GM19328 (cell line): ENCODE results near the gene FILIP1L.
A peak's percentile ranks its signal among the peaks of the same experiment; 100 is the strongest.

Source experiments
- ATAC-seq: cut with Tn5 transposase; IDR thresholded peaks from one replicate; pipeline ENCODE4 v1.9.1; 2021; ENCODE audit warnings: mild to moderate bottlenecking, moderate library complexity; ENCODE audit not compliant: unreplicated experiment

The FILIP1L gene

GRCh38 chr3:99818818-99819217 lies 295.5 kb downstream of the FILIP1L start:
- no peak for ATAC-seq

DNA sequence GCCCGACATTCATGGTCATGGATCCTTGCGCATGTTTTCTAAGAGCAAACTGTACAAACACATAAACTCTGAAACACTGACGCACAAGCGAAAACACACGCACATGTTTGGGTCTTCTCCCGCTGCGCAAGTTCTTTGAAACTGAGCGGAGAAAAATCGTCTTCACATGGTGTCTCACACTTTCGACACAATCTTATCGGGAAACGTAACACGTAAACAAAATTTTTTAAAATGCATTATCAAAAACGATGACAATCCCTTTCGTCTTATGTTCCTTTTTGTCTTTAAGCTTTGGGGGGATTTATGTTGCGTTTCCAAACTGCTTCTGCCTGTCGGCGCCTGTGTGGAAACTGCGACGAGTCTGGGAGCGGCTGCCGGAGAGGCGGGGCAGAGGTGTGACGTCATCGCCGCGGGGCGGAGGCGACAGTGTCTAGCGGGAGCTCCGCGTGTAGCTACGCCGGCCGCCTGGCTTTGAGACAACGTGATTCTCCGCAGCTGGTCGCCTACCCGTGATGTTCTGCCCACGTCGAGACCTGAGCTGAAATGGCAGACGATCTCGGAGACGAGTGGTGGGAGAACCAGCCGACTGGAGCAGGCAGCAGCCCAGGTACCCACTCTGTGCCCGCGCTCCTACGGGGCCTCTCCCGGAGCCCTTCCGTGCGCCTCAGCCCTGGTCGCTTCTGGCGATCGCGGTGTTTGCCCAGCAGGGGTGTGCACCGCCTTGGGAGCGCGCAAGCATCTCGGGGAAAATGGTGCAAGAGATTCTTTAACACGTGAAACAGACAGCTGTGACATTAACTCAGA lies 296.7 kb downstream of the FILIP1L start, which contains the start of gene CMSS1:
TSS of gene CMSS1 (plus strand) at position 426 of the 804 bp plus-strand sequence.
- ATAC-seq = peak; percentile 98

DNA sequence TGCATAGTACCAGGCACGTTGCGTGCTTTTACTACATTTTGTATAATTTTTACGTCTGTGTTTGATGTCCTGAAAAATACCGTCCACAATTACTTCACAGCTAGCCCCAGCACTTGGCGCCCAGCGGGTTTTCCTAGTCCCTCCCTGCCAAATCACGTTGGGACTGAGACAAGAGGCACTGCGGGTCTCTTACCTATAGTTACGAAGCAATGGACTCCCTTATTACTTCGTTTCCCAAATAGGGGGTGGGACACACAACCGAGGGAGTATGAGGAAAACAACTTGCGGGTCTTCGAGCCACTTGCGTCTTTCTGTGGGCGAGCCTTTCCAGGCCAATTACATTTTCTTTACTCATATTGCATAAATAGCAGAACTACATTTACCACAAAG lies 297.3 kb downstream of the FILIP1L start:
- no peak for ATAC-seq

DNA sequence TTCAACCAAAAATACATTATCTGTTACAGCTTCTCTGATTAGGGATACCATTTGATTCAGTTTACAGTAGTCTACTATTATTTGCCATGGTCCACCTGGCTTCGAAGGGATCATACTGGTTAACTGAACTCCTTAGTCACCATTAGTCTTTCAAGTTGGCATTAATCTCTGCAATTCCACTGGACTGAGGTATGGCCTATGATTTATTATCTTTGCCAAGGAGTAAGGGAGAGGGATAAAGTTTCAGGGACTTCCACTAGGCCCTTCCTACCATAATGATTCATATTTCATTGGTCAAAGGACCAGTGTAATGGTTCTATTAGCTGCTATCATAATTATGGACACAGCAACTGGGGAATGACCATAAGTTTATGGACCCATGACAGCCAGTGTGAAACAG lies 303.9 kb downstream of the FILIP1L start:
- no peak for ATAC-seq

GRCh38 chr3:99809565-99809964 lies 304.7 kb downstream of the FILIP1L start:
- ATAC-seq = no peak

GRCh38 chr3:99808163-99808794 lies 306.0 kb downstream of the FILIP1L start:
- peak; percentile 61 for ATAC-seq

GRCh38 chr3:99805160-99805559 lies 309.1 kb downstream of the FILIP1L start:
- no peak for ATAC-seq

- ATAC-seq = no peak
These were observed 311.0 kb downstream of the FILIP1L start for GRCh38 chr3:99803297-99803696.

DNA sequence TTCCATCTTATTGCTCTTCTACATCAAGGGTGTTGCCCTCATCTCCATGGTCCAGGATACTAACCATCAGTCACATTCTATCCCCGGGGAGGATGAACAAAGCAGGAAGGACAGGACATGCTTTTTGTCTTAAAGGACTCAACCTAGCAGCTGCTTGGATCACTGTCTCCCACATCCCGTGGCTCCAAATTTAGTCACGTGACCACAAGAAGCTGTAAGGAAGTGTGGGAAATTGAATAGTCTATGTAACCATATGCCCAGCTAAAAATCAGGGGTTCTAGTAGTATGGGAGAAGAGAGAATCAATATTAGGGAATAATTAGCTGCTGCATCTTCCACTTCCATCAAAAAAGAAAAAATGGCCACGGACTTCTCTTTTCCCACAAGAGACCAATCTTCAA lies 314.9 kb downstream of the FILIP1L start:
- ATAC-seq = no peak

GRCh38 chr3:99795573-99795972 lies 318.7 kb downstream of the FILIP1L start:
- no peak for ATAC-seq

DNA sequence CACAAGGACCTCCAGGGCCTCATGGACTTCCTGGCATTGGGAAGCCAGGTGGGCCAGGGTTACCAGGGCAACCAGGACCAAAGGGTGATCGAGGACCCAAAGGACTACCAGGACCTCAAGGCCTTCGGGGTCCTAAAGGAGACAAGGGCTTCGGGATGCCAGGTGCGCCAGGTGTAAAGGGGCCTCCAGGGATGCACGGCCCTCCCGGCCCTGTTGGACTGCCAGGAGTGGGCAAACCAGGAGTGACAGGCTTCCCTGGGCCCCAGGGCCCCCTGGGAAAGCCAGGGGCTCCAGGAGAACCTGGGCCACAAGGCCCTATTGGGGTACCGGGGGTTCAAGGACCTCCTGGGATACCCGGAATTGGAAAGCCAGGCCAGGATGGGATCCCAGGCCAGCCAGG lies 319.8 kb downstream of the FILIP1L start:
- no peak for ATAC-seq

GRCh38 chr3:99789011-99789721 lies 325.1 kb downstream of the FILIP1L start:
- peak; percentile 89 for ATAC-seq
